Right hindlimb (tissue), 1 donor: Measurements from ENCODE around the gene SPAG9.
"Not testable (repeated sequence)": the region's sequence is repeated elsewhere in the genome, so short reads cannot be mapped to it uniquely, and the experiment has no call there.

Experiments used
- DNase-seq: peaks from one replicate; pipeline ENCODE4 v3.0.0-alpha.2; 2018

Gene SPAG9

GRCh38 chr17:51128076-51128475 lies 7.4 kb upstream of the SPAG9 start:
- peak; percentile 34 for DNase-seq

GRCh38 chr17:51124640-51125503 lies 4.2 kb upstream of the SPAG9 start:
- no peak for DNase-seq

GRCh38 chr17:51122473-51123115 lies 1.9 kb upstream of the SPAG9 start:
- DNase-seq = not testable (repeated sequence)

GRCh38 chr17:51121620-51122472 lies 1.2 kb upstream of the SPAG9 start:
- peak; percentile 68 for DNase-seq

- no peak for DNase-seq
These were observed 320 bp downstream of the SPAG9 start for GRCh38 chr17:51120357-51120738.

- DNase-seq = peak; percentile 72
These were observed 982 bp downstream of the SPAG9 start for GRCh38 chr17:51119415-51120356.

GRCh38 chr17:51118330-51119195 lies 2.1 kb downstream of the SPAG9 start:
- DNase-seq = peak; percentile 22

GRCh38 chr17:51115179-51115578 lies 5.5 kb downstream of the SPAG9 start:
- DNase-seq = no peak

- DNase-seq = not testable (repeated sequence)
These were observed 8.1 kb downstream of the SPAG9 start for GRCh38 chr17:51112303-51113222.

- no peak for DNase-seq
These were observed 12.9 kb downstream of the SPAG9 start for GRCh38 chr17:51107778-51108177.

- no peak for DNase-seq
These were observed 17.2 kb downstream of the SPAG9 start for GRCh38 chr17:51103451-51103850.

- no peak for DNase-seq
These were observed 17.6 kb downstream of the SPAG9 start for GRCh38 chr17:51103050-51103449.

- no peak for DNase-seq
These were observed 22.8 kb downstream of the SPAG9 start for GRCh38 chr17:51097708-51098446.

- DNase-seq = no peak
These were observed 29.0 kb downstream of the SPAG9 start for GRCh38 chr17:51091635-51092034.

- DNase-seq = not testable (repeated sequence)
These were observed 31.8 kb downstream of the SPAG9 start for GRCh38 chr17:51088868-51089267.

GRCh38 chr17:51088287-51088686 lies 32.4 kb downstream of the SPAG9 start:
- no peak for DNase-seq

GRCh38 chr17:51087072-51087757 lies 33.5 kb downstream of the SPAG9 start:
- DNase-seq = no peak

GRCh38 chr17:51085150-51085805 lies 35.4 kb downstream of the SPAG9 start:
- DNase-seq = no peak
